Caco-2 (cell line): ENCODE results near the gene TTBK2. TPM values are rescaled to one million over a fixed set of nuclear protein-coding genes. Genes with fewer than 3 reads are reported as not detected.
A peak's percentile ranks its signal among the peaks of the same experiment; 100 is the strongest.

Source experiments
- BruUV-seq: library from RNA; stranded (reverse); fragments of 400-500 nt; replicated peaks from 2 replicates; lab custom pipeline; 2021; lab: Mats Ljungman, UMichigan
- CTCF ChIA-PET: fragments of 300-600 bp; sonication (Branson Sonifier 250); formaldehyde crosslinking; loops from one replicate; lab custom pipeline; 2022; ENCODE audit warnings: antibody characterized with exemption; lab: Charles Lee
- POLR2A ChIA-PET: fragments of 300-600 bp; sonication (Branson Sonifier 250); formaldehyde crosslinking; loops from one replicate; lab custom pipeline; 2022; ENCODE audit warnings: antibody characterized with exemption; lab: Charles Lee
- DNase-seq, 2 experiments: peaks; one replicate each; pipeline versions ENCODE4 v3.0.0 to v3.0.0-alpha.2; 2020 to 2022
- H3K27me3 ChIP-seq: replicated peaks from 2 replicates; pipeline ENCODE4 v1.6.0; 2011; ENCODE audit warnings: low read length; ENCODE audit not compliant: control insufficient read depth, insufficient read depth
- H3K36me3 ChIP-seq: 2 replicates; pipeline ENCODE4 v1.5.1; 2011; ENCODE audit warnings: low read length; ENCODE audit not compliant: control insufficient read depth, insufficient read depth
- H3K4me1 ChIP-seq: fragments of 250-450 bp; sonication (Bioruptor Pico); 2 replicates; pipeline ENCODE4 v1.5.1; 2020; ENCODE audit warnings: mild to moderate bottlenecking
- H3K4me3 ChIP-seq: 2 replicates; pipeline ENCODE4 v1.5.1; 2011; ENCODE audit warnings: low read depth, mild to moderate bottlenecking, control low read depth, low read length
- H3K9me3 ChIP-seq: fragments of 250-450 bp; sonication (Bioruptor Pico); 2 replicates; pipeline ENCODE4 v1.5.1; 2020; ENCODE audit warnings: mild to moderate bottlenecking, moderate library complexity
- H3K27ac Mint-ChIP-seq: one replicate; pipeline ENCODE4 v1.8.0; 2022; ENCODE audit warnings: mixed read lengths; ENCODE audit not compliant: unreplicated experiment
- H3K27me3 Mint-ChIP-seq: one replicate; pipeline ENCODE4 v1.8.0; 2022; ENCODE audit warnings: mixed read lengths; ENCODE audit not compliant: insufficient read depth, unreplicated experiment
- H3K36me3 Mint-ChIP-seq: one replicate; pipeline ENCODE4 v1.8.0; 2022; ENCODE audit warnings: mild to moderate bottlenecking, mixed read lengths; ENCODE audit not compliant: insufficient read depth, unreplicated experiment
- H3K4me1 Mint-ChIP-seq: one replicate; pipeline ENCODE4 v1.8.0; 2022; ENCODE audit warnings: low read depth, mixed read lengths; ENCODE audit not compliant: unreplicated experiment
- H3K4me3 Mint-ChIP-seq: one replicate; pipeline ENCODE4 v1.8.0; 2022; ENCODE audit warnings: mild to moderate bottlenecking, moderate library complexity, mixed read lengths; ENCODE audit not compliant: unreplicated experiment
- H3K9me3 Mint-ChIP-seq: one replicate; pipeline ENCODE4 v1.8.0; 2022; ENCODE audit warnings: mixed read lengths; ENCODE audit not compliant: unreplicated experiment
- CTCF ChIP-seq, 2 experiments: fragments of 200-600 bp in 1 of 2; IDR thresholded peaks; 1 replicate in 1 of 2; 2 replicates in 1 of 2; pipeline versions ENCODE4 v1.5.1 to v1.8.0; 2011 to 2022; ENCODE audit warnings: antibody characterized with exemption in 1 of 2, control low read depth in 1 of 2, inconsistent platforms in 1 of 2, low read depth in 1 of 2, low read length in 1 of 2, mild to moderate bottlenecking in 1 of 2, moderate library complexity in 1 of 2; ENCODE audit not compliant: insufficient read depth in 1 of 2, severe bottlenecking in 1 of 2, unreplicated experiment in 1 of 2
- intact Hi-C: fragments of 100-400 bp; cut with micrococcal nuclease; formaldehyde crosslinking; loops from one replicate; pipeline ENCODE4 v1.10.0; 2022; ENCODE audit not compliant: unreplicated experiment
- total RNA-seq: library from RNA; stranded (reverse); gene quantifications from 2 replicates; pipeline ENCODE4 v1.2.3, GENCODE V29; 2022

Gene TTBK2
- total RNA-seq, 1 experiment from 2014 or later = 10.1 TPM

GRCh38 chr15:42736178-42736792 lies 184.3 kb downstream of the TTBK2 start:
- BruUV-seq = no TSS peak
- CTCF ChIA-PET = interaction anchor here (0.6 to 1.6 kb wide), 2 partner anchors 190 to 195 kb away, joined by 3 to 5 read pairs; no protein-coding TSS in a partner anchor
- no peak for TF ChIP-seq CTCF (IDR thresholded peaks at IDR 0.05; ENCODE audit: insufficient read depth in 1 of 2, low read depth in 1 of 2, low read length in 1 of 2, severe bottlenecking in 1 of 2, unreplicated experiment in 1 of 2)

GRCh38 chr15:42735382-42736165 lies 185.0 kb downstream of the TTBK2 start:
- Mint-ChIP-seq H3K9me3 (no peaks in the 10 kb centered on the region), H3K4me3 (peak overlapping the region; percentile 76), H3K27me3 (no peaks in the 10 kb centered on the region), H3K27ac (no peak overlapping the region), H3K4me1 (no peaks in the 10 kb centered on the region), H3K36me3 (peaks cover 44% of the 10 kb centered on the region)
- intact Hi-C loops = no loop called here
- BruUV-seq = TSS peak; percentile 39
- H3K4me1 ChIP-seq = no peaks in the 10 kb centered on the region; the same call in 1 of the 2 replicates
- no peaks in the 10 kb centered on the region for H3K27me3 ChIP-seq
- DNase-seq = no peak
- H3K36me3 ChIP-seq = peaks cover under 1% of the 10 kb centered on the region; the same call in 1 of the 2 replicates
- ChIA-PET CTCF (no interaction called here), POLR2A (no interaction called here)
- H3K4me3 ChIP-seq = peak overlapping the region; percentile 69
- no peak for TF ChIP-seq CTCF (IDR thresholded peaks at IDR 0.05; ENCODE audit: insufficient read depth in 1 of 2, low read depth in 1 of 2, low read length in 1 of 2, severe bottlenecking in 1 of 2, unreplicated experiment in 1 of 2)
- H3K9me3 ChIP-seq = no peaks in the 10 kb centered on the region

More at GRCh38 chr15:42736178-42736792, 184.3 kb downstream of the TTBK2 start:
- intact Hi-C loops = no loop called here
- H3K4me3 ChIP-seq = peak overlapping the region; percentile 69
- H3K27me3 ChIP-seq = no peaks in the 10 kb centered on the region
- no peaks in the 10 kb centered on the region for H3K27me3 Mint-ChIP-seq
- no peaks in the 10 kb centered on the region for H3K9me3 Mint-ChIP-seq
- H3K9me3 ChIP-seq = no peaks in the 10 kb centered on the region
- H3K36me3 ChIP-seq = no peaks in the 10 kb centered on the region; the same call in 1 of the 2 replicates
- no peaks in the 10 kb centered on the region; the same call in 1 of the 2 replicates for H3K4me1 ChIP-seq
- POLR2A ChIA-PET = no interaction called here
- DNase-seq = no peak
- H3K36me3 Mint-ChIP-seq = peaks cover 44% of the 10 kb centered on the region
- peak overlapping the region; percentile 76 for H3K4me3 Mint-ChIP-seq
- H3K27ac Mint-ChIP-seq = peak overlapping the region; percentile 76
- H3K4me1 Mint-ChIP-seq = no peaks in the 10 kb centered on the region

GRCh38 chr15:42734076-42734672 lies 186.4 kb downstream of the TTBK2 start:
- H3K36me3 Mint-ChIP-seq = peaks cover 50% of the 10 kb centered on the region

More at GRCh38 chr15:42734076-42734672, 186.4 kb downstream of the TTBK2 start:
- BruUV-seq = no TSS peak
- Histone ChIP-seq H3K9me3 (no peaks in the 10 kb centered on the region), H3K4me3 (no peak overlapping the region), H3K27me3 (no peaks in the 10 kb centered on the region), H3K4me1 (no peaks in the 10 kb centered on the region; the same call in 1 of the 2 replicates), H3K36me3 (peaks cover 4% of the 10 kb centered on the region)
- Mint-ChIP-seq H3K27me3 (no peaks in the 10 kb centered on the region), H3K9me3 (no peaks in the 10 kb centered on the region), H3K4me3 (peak overlapping the region; percentile 56), H3K27ac (no peak overlapping the region), H3K4me1 (no peaks in the 10 kb centered on the region)
- POLR2A ChIA-PET = interaction anchor here (0.6 kb wide), 1 partner anchor 197 kb away, joined by 3 read pairs; no protein-coding TSS in a partner anchor
- no peak for DNase-seq
- no peak for TF ChIP-seq CTCF (IDR thresholded peaks at IDR 0.05; ENCODE audit: insufficient read depth in 1 of 2, low read depth in 1 of 2, low read length in 1 of 2, severe bottlenecking in 1 of 2, unreplicated experiment in 1 of 2)
- intact Hi-C loops = no loop called here
- CTCF ChIA-PET = no interaction called here
